Keratinocyte (primary cell): Measurements from ENCODE around the gene SGO2. TPM values are rescaled to one million over a fixed set of nuclear protein-coding genes. Genes with fewer than 3 reads are reported as not detected.

Source experiments
- DNase-seq: peaks from one replicate; pipeline ENCODE4 v3.0.0-alpha.2; 2011; ENCODE audit warnings: low read depth, missing footprints, low spot score
- FAIRE-seq: peaks from 2 replicates; lab custom pipeline; 2011; peaks lifted over from hg19 to GRCh38; lab: Jason Lieb, UNC
- H2AFZ ChIP-seq: 2 replicates; pipeline ENCODE4 v1.6.0; 2012; ENCODE audit warnings: low read length, control low read depth, inconsistent platforms; ENCODE audit not compliant: control insufficient read depth
- H3K27ac ChIP-seq: 2 replicates; pipeline ENCODE4 v1.5.1; 2011; ENCODE audit warnings: low read length; ENCODE audit not compliant: control insufficient read depth, insufficient read depth
- H3K27me3 ChIP-seq: 3 replicates; pipeline ENCODE4 v1.6.0; 2011; ENCODE audit warnings: low read length; ENCODE audit not compliant: control insufficient read depth, insufficient read depth; ENCODE audit errors: extremely low read depth
- H3K36me3 ChIP-seq, 2 experiments: 2 replicates in 1 of 2; 3 replicates in 1 of 2; pipeline ENCODE4 v1.5.1; 2011; ENCODE audit warnings: low read length in 2 of 2, mild to moderate bottlenecking in 1 of 2; ENCODE audit not compliant: control insufficient read depth in 2 of 2, insufficient read depth in 2 of 2; ENCODE audit errors: extremely low read depth in 1 of 2
- H3K4me1 ChIP-seq: 3 replicates; pipeline ENCODE4 v1.5.1; 2011; ENCODE audit warnings: low read length; ENCODE audit not compliant: control insufficient read depth, insufficient read depth; ENCODE audit errors: extremely low read depth
- H3K4me2 ChIP-seq: 3 replicates; pipeline ENCODE4 v1.6.0; 2011; ENCODE audit warnings: low read depth, low read length; ENCODE audit not compliant: control insufficient read depth, insufficient read depth; ENCODE audit errors: extremely low read depth
- H3K4me3 ChIP-seq, 3 experiments: fragments of 200-600 bp in 1 of 3; sonication (generic) in 1 of 3; 2 replicates in 2 of 3; 3 replicates in 1 of 3; pipeline ENCODE4 v1.5.1; 2011 to 2016; ENCODE audit warnings: low read length in 3 of 3, mild to moderate bottlenecking in 3 of 3, control low read depth in 2 of 3, inconsistent platforms in 1 of 3, low read depth in 1 of 3, mixed read lengths in 1 of 3, mixed run types in 1 of 3, moderate library complexity in 1 of 3; ENCODE audit not compliant: control insufficient read depth in 2 of 3, insufficient read depth in 2 of 3; ENCODE audit errors: extremely low read depth in 1 of 3
- H3K79me2 ChIP-seq: 2 replicates; pipeline ENCODE4 v1.6.0; 2012; ENCODE audit warnings: low read length; ENCODE audit not compliant: control insufficient read depth, insufficient read depth
- H3K9ac ChIP-seq: 3 replicates; pipeline ENCODE4 v1.6.0; 2011; ENCODE audit warnings: low read length; ENCODE audit not compliant: control insufficient read depth, insufficient read depth; ENCODE audit errors: extremely low read depth
- H3K9me1 ChIP-seq: 3 replicates; pipeline ENCODE4 v1.6.0; 2011; ENCODE audit warnings: low read length; ENCODE audit not compliant: control insufficient read depth, insufficient read depth; ENCODE audit errors: extremely low read depth
- H3K9me3 ChIP-seq: 2 replicates; pipeline ENCODE4 v1.5.1; 2012; ENCODE audit warnings: low read depth, low read length; ENCODE audit not compliant: control insufficient read depth
- H4K20me1 ChIP-seq: 3 replicates; pipeline ENCODE4 v1.6.0; 2011; ENCODE audit warnings: low read length; ENCODE audit not compliant: control insufficient read depth, insufficient read depth; ENCODE audit errors: extremely low read depth
- EZH2 ChIP-seq: IDR thresholded peaks from one replicate; pipeline ENCODE4 v1.6.1; 2012; ENCODE audit warnings: inconsistent platforms, mild to moderate bottlenecking, low read length, moderate library complexity
- dilution Hi-C: fragments of 300-500 bp; cut with MboI; formaldehyde crosslinking; loops from one replicate; pipeline ENCODE4 v1.7.0; 2020; ENCODE audit warnings: low sequenced_read_pairs; ENCODE audit not compliant: extremely low pct_ligation_motif_present
- polyA plus RNA-seq, 5 experiments: library from polyadenylated mRNA; depleted of rRNA in 3 of 5; stranded (reverse) in 3 of 5; stranded (forward) in 1 of 5; unstranded in 1 of 5; fragments of >200 nt; gene quantifications; 1 replicate in 1 of 5; 2 replicates in 3 of 5; 3 replicates in 1 of 5; pipeline versions ENCODE4 v1.2.1 to v1.2.3, GENCODE V29; 2011 to 2012; ENCODE audit warnings: missing spikeins in 2 of 5, low read depth in 1 of 5, low replicate concordance in 1 of 5
- TF ChIP-seq, protein P1 (sequence below), 3 experiments: IDR thresholded peaks in 1 of 3; conservative IDR thresholded peaks in 1 of 3; optimal IDR thresholded peaks in 1 of 3; 2 replicates in 2 of 3; 3 replicates in 1 of 3; pipeline versions ENCODE3 to v1.5.1; 2011; ENCODE audit warnings: low read length in 3 of 3, mild to moderate bottlenecking in 3 of 3, moderate library complexity in 2 of 3, control low read depth in 1 of 3, inconsistent platforms in 1 of 3; ENCODE audit not compliant: insufficient read depth in 2 of 3; ENCODE audit errors: extremely low read depth in 1 of 3

Gene SGO2
- polyA plus RNA-seq, 1 donor (not counting 4 experiments of a cell fraction or from before 2014, with no cell fraction given) = 8.6 TPM

DNA sequence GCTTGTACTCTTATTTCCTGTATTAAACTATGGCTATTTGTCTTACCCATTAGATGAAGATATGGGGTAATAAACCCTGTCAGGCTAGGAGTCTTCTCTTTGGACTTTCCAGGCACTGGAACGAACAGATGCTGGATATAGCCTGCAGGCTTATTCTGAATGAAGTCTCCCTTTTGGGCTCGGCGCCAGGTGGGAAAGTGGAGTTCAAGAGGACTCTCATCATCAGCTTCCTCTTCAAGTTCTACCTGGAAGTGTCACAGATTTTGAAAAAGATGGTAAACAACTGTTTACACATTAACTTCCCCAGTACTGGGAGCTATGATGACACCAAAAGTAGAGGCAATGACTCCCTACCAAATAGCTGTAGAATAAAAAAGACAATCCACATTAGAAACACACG, 87.7 kb downstream of the SGO2 start:
- peak; percentile 76 for FAIRE-seq
- Histone ChIP-seq H4K20me1 (no peaks in the 10 kb centered on the region), H3K4me3 (no peak overlapping the region), H3K79me2 (no peaks in the 10 kb centered on the region), H3K27ac (no peak overlapping the region), H2AFZ (no peak overlapping the region), H3K4me2 (no peak overlapping the region), H3K9me1 (no peaks in the 10 kb centered on the region), H3K9me3 (no peaks in the 10 kb centered on the region), H3K36me3 (no peaks in the 10 kb centered on the region), H3K9ac (no peak overlapping the region), H3K27me3 (no peaks in the 10 kb centered on the region), H3K4me1 (peaks cover 36% of the 10 kb centered on the region)
- dilution Hi-C loops = no loop called here
- DNase-seq = no peak
- TF ChIP-seq, protein P1, sequence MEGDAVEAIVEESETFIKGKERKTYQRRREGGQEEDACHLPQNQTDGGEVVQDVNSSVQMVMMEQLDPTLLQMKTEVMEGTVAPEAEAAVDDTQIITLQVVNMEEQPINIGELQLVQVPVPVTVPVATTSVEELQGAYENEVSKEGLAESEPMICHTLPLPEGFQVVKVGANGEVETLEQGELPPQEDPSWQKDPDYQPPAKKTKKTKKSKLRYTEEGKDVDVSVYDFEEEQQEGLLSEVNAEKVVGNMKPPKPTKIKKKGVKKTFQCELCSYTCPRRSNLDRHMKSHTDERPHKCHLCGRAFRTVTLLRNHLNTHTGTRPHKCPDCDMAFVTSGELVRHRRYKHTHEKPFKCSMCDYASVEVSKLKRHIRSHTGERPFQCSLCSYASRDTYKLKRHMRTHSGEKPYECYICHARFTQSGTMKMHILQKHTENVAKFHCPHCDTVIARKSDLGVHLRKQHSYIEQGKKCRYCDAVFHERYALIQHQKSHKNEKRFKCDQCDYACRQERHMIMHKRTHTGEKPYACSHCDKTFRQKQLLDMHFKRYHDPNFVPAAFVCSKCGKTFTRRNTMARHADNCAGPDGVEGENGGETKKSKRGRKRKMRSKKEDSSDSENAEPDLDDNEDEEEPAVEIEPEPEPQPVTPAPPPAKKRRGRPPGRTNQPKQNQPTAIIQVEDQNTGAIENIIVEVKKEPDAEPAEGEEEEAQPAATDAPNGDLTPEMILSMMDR (optimal IDR thresholded peaks at IDR 0.05 in 1 of 3, IDR thresholded peaks at IDR 0.05 in 1 of 3, conservative IDR thresholded peaks at IDR 0.05 in 1 of 3; ENCODE audit: extremely low read depth in 1 of 3, insufficient read depth in 2 of 3, low read length in 3 of 3) = no peak
- no peak for TF ChIP-seq EZH2

DNA sequence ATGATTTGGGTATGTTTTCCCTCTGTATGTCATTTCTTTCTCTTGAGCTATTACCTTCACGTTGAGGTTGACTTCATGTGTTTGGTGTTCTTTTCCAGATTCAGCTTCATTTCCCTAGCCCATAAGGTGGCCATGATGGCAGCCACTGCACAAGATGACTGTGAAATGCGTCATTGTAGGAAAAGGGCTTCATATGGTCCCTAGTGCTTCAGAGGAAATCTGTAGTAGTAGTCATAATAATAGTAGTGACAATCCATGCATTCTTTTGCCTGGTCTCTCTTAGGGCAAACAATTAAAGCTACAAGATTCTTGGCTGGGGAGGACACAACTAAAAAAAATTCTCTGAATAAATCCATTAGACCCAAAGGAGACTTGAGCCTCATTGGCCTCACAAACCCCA, 88.2 kb downstream of the SGO2 start:
- no peak for TF ChIP-seq EZH2
- TF ChIP-seq, protein P1 (optimal IDR thresholded peaks at IDR 0.05 in 1 of 3, IDR thresholded peaks at IDR 0.05 in 1 of 3, conservative IDR thresholded peaks at IDR 0.05 in 1 of 3; ENCODE audit: extremely low read depth in 1 of 3, insufficient read depth in 2 of 3, low read length in 3 of 3) = no peak
- no peaks in the 10 kb centered on the region for H3K27me3 ChIP-seq
- dilution Hi-C loops = no loop called here
- no peak overlapping the region for H3K9ac ChIP-seq
- H4K20me1 ChIP-seq = no peaks in the 10 kb centered on the region
- FAIRE-seq (no peak), DNase-seq (no peak)
- peaks cover 31% of the 10 kb centered on the region for H3K4me1 ChIP-seq
- H3K27ac ChIP-seq = no peak overlapping the region
- H2AFZ ChIP-seq = no peak overlapping the region
- H3K9me3 ChIP-seq = no peaks in the 10 kb centered on the region
- no peak overlapping the region for H3K4me3 ChIP-seq
- H3K79me2 ChIP-seq = no peaks in the 10 kb centered on the region
- no peaks in the 10 kb centered on the region for H3K9me1 ChIP-seq
- H3K4me2 ChIP-seq = no peak overlapping the region
- no peaks in the 10 kb centered on the region for H3K36me3 ChIP-seq
